Measurements from ENCODE around the gene ATP8B4. TPM values are rescaled to one million over a fixed set of nuclear protein-coding genes. Genes with fewer than 3 reads are reported as not detected.
"Not testable (repeated sequence)": the region's sequence is repeated elsewhere in the genome, so short reads cannot be mapped to it uniquely, and the experiment has no call there.

Gene ATP8B4
- total RNA-seq, 2 experiments from 2014 or later: 2.0 to 2.9 TPM

DNA sequence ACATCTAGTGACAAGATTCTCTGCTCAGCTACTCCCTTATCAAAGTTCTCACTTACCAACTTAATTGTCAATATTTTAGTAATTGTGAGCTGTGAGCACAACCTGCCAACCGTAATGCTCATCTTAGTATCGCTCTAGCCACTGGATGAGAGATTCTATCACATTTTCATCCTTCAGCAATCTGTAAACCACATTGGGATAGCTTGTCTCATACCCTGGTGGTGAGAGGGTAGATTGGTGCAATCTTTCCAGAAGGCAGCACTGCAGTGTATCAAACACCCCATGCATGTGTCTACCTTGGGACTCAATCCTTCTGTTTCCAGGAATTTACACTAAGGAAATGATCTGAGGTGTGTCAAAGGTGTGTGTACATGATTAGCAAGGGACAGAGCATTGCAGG is 18.9 kb upstream of the ATP8B4 start:
- H3K4me1 Mint-ChIP-seq (ENCODE audit: low read depth): peaks cover 50% of the 10 kb centered on the region

DNA sequence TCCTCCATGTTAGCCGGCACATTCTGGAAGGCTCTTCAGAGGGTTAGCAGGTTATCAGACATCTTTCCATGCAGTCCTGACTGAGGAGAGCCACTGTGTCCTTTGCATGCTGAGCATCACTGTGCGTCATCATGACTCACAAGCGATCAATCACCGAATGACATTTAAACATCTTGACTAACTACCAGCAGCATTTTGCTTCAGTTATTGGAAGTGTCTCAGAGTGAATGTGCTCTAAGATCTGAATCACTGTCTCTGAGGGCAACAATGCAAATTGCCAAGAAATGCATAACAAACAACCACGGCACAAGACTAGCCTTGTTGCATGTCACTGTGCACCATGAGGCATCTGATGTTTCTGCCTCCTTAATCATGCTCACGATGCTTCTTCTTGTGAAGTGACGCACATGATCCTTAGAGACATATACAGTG is 18.3 kb upstream of the ATP8B4 start:
- intact Hi-C loops (cut with micrococcal nuclease): loop anchor here (1.0 to 10.0 kb wide), 9 partner anchors 19 to 1877 kb away; partner anchors contain the start of genes COPS2, DTWD1, DUT and EID1
- Mint-ChIP-seq H3K4me3 (peak overlapping the region; percentile 54), H3K27me3 (ENCODE audit: low read depth) (peaks cover 2% of the 10 kb centered on the region), H3K27ac (peak overlapping the region; percentile 92), H3K36me3 (ENCODE audit: low read depth) (peaks cover 4% of the 10 kb centered on the region), H3K4me1 (ENCODE audit: low read depth) (peaks cover 50% of the 10 kb centered on the region), H3K9me3 (peaks cover 4% of the 10 kb centered on the region)
- DNase-seq: peak; percentile 76
- CTCF ChIA-PET: interaction anchor here (0.6 to 1.5 kb wide), 8 partner anchors 8 to 1351 kb away, joined by 3 to 4 read pairs (median 3); no protein-coding TSS in a partner anchor

More for the DNA sequence above, 18.9 kb upstream of the ATP8B4 start:
- no peak for DNase-seq
- Mint-ChIP-seq H3K36me3 (ENCODE audit: low read depth) (no peaks in the 10 kb centered on the region), H3K27me3 (ENCODE audit: low read depth) (no peaks in the 10 kb centered on the region), H3K4me3 (no peak overlapping the region), H3K9me3 (no peaks in the 10 kb centered on the region), H3K27ac (peak overlapping the region; percentile 92)
- CTCF ChIA-PET: interaction anchor here (0.6 to 1.0 kb wide), 5 partner anchors 13 to 1352 kb away, joined by 3 to 4 read pairs (median 3); no protein-coding TSS in a partner anchor
- intact Hi-C loops (cut with micrococcal nuclease): loop anchor here (1.0 to 10.0 kb wide), 10 partner anchors 20 to 1877 kb away; partner anchors contain the start of genes COPS2, DTWD1, DUT and EID1

GRCh38 chr15:50135031-50135551 is 16.1 kb upstream of the ATP8B4 start:
- intact Hi-C loops (cut with micrococcal nuclease): loop anchor here (1.0 to 10.0 kb wide), 16 partner anchors 11 to 1880 kb away; partner anchors contain the start of genes CEP152, COPS2, DUT and EID1
- H3K9me3 Mint-ChIP-seq: peaks cover 11% of the 10 kb centered on the region
- DNase-seq: peak; percentile 87
- H3K4me1 Mint-ChIP-seq (ENCODE audit: low read depth): peaks cover 54% of the 10 kb centered on the region
- peak overlapping the region; percentile 92 for H3K27ac Mint-ChIP-seq
- CTCF ChIA-PET: interaction anchor here (0.9 to 2.5 kb wide), 2 partner anchors 10 to 25 kb away, joined by 4 to 10 read pairs; no protein-coding TSS in a partner anchor
- peak overlapping the region; percentile 12 for H3K4me3 Mint-ChIP-seq
- H3K36me3 Mint-ChIP-seq (ENCODE audit: low read depth): peaks cover 5% of the 10 kb centered on the region
- H3K27me3 Mint-ChIP-seq (ENCODE audit: low read depth): peaks cover 4% of the 10 kb centered on the region

GRCh38 chr15:50134524-50135024 is 15.5 kb upstream of the ATP8B4 start:
- CTCF ChIA-PET: interaction anchor here (0.9 to 2.5 kb wide), 2 partner anchors 11 to 24 kb away, joined by 4 to 10 read pairs; no protein-coding TSS in a partner anchor
- H3K36me3 Mint-ChIP-seq (ENCODE audit: low read depth): peaks cover 5% of the 10 kb centered on the region
- H3K4me1 Mint-ChIP-seq (ENCODE audit: low read depth): peaks cover 52% of the 10 kb centered on the region

DNA sequence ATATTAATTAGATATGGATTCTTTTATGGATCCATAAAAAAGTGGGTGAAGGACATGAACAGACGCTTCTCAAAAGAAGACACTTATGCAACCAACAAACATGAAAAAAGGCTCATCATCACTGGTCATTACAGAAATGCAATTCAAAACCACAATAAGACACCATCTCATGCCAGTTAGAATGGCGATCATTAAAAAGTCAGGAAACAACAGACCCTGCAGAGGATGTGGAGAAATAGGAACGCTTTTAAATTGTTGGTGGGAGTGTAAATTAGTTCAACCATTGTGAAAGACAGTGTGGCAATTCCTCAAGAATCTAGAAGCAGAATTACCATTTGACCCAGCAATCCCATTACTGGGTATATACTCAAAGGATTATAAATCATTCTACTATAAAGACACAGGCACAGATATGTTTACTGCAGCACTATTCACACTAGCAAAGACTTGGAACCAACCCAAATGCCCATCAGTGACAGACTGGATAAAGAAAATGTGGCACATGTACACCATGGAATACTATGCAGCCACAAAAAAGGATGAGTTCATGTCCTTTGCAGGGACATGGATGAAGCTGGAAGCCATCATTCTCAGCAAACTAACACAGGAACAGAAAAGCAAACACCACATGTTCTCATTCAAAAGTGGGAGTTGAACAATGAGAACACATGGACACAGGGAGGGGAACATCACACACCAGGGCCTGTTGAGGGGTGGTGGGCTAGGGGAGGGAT is 13.4 kb upstream of the ATP8B4 start:
- CTCF ChIA-PET; H3K36me3 Mint-ChIP-seq (ENCODE audit: low read depth); H3K4me3 Mint-ChIP-seq; DNase-seq; H3K27me3 Mint-ChIP-seq (ENCODE audit: low read depth): not testable (repeated sequence)
- peak overlapping the region; percentile 42 for H3K27ac Mint-ChIP-seq
- peaks cover 38% of the 10 kb centered on the region for H3K4me1 Mint-ChIP-seq (ENCODE audit: low read depth)
- H3K9me3 Mint-ChIP-seq: peaks cover 11% of the 10 kb centered on the region
- intact Hi-C loops (cut with micrococcal nuclease): loop anchor here (10.0 kb wide), 3 partner anchors 978 to 1882 kb away; partner anchors contain the start of genes COPS2, MAPK6 and SHC4

More at GRCh38 chr15:50134524-50135024, 15.5 kb upstream of the ATP8B4 start:
- Mint-ChIP-seq H3K4me3 (peak overlapping the region; percentile 1), H3K9me3 (peaks cover 11% of the 10 kb centered on the region), H3K27me3 (ENCODE audit: low read depth) (peaks cover 4% of the 10 kb centered on the region), H3K27ac (peak overlapping the region; percentile 92)
- no peak for DNase-seq
- intact Hi-C loops (cut with micrococcal nuclease): loop anchor here (1.0 to 10.0 kb wide), 16 partner anchors 10 to 1880 kb away; partner anchors contain the start of genes CEP152, COPS2, DUT and EID1

DNA sequence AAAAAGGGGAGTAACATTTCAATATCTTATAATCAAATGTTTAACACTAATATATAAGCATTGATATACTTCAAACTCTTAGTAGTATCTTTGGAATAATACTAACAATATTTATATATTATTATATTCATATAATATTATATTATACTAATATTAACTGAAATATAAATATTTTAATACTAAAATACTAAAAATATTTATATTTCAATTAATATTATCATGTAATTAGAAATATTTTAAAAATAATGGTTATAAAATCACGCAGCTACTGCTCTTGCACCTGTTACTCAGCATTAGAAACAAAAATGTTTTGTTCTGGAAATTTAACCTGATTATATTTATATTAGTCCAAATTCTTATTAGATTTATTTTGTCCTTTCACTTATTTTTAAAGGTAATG is 12.6 kb upstream of the ATP8B4 start:
- H3K27me3 Mint-ChIP-seq (ENCODE audit: low read depth): peaks cover 8% of the 10 kb centered on the region
- CTCF ChIA-PET: interaction anchor here (0.5 to 1.2 kb wide), 4 partner anchors 20 to 245 kb away, joined by 3 to 4 read pairs (median 3); no protein-coding TSS in a partner anchor
- H3K4me1 Mint-ChIP-seq (ENCODE audit: low read depth): peaks cover 32% of the 10 kb centered on the region
- no peak for DNase-seq
- peaks cover 5% of the 10 kb centered on the region for H3K36me3 Mint-ChIP-seq (ENCODE audit: low read depth)
- H3K9me3 Mint-ChIP-seq: peaks cover 11% of the 10 kb centered on the region
- no peak overlapping the region for H3K4me3 Mint-ChIP-seq
- H3K27ac Mint-ChIP-seq: no peak overlapping the region
- intact Hi-C loops (cut with micrococcal nuclease): loop anchor here (10.0 kb wide), 3 partner anchors 977 to 1883 kb away; partner anchors contain the start of genes COPS2, MAPK6 and SHC4

- intact Hi-C loops (cut with micrococcal nuclease): no loop called here
- Mint-ChIP-seq H3K27me3 (ENCODE audit: low read depth) (peaks cover 10% of the 10 kb centered on the region), H3K4me1 (ENCODE audit: low read depth) (peaks cover 15% of the 10 kb centered on the region), H3K9me3 (peaks cover 18% of the 10 kb centered on the region), H3K4me3 (no peak overlapping the region), H3K36me3 (ENCODE audit: low read depth) (peaks cover 5% of the 10 kb centered on the region), H3K27ac (no peak overlapping the region)
- DNase-seq: no peak
- CTCF ChIA-PET: interaction anchor here (0.7 to 1.3 kb wide), 4 partner anchors 9 to 832 kb away, joined by 3 to 4 read pairs (median 4); partner anchors contain the start of gene ATP8B4
Measured at GRCh38 chr15:50128266-50128665, 9.2 kb upstream of the ATP8B4 start.

DNA sequence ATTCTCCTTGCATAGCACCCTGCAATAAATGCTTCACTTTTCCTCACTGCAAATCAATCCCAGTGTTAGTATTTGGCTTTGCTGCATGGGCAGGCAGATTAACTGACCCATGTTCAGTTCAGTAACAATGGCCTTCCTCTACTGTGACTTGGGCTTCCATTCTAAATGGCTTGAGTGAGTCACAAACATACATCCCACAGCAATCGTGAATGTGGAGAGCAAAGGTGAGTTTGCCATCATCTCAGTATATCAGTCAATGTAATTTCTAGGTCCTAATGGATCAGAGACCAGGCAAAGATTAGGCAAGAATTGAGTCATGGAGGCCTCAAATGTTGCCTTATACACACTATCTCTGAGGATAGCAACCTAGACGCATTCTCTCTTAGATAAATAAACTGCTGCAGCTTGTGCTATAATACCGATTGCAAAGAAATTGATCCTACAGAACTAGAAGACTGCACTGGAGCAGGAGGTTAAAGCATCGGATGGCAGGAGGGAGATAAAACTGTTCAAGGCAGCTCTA is 8.3 kb upstream of the ATP8B4 start:
- Mint-ChIP-seq H3K27ac (no peak overlapping the region), H3K4me3 (no peak overlapping the region), H3K36me3 (ENCODE audit: low read depth) (peaks cover 2% of the 10 kb centered on the region), H3K4me1 (ENCODE audit: low read depth) (peaks cover 15% of the 10 kb centered on the region), H3K27me3 (ENCODE audit: low read depth) (peaks cover 8% of the 10 kb centered on the region), H3K9me3 (peaks cover 13% of the 10 kb centered on the region)
- CTCF ChIA-PET: no interaction called here
- no peak for DNase-seq
- intact Hi-C loops (cut with micrococcal nuclease): no loop called here

DNA sequence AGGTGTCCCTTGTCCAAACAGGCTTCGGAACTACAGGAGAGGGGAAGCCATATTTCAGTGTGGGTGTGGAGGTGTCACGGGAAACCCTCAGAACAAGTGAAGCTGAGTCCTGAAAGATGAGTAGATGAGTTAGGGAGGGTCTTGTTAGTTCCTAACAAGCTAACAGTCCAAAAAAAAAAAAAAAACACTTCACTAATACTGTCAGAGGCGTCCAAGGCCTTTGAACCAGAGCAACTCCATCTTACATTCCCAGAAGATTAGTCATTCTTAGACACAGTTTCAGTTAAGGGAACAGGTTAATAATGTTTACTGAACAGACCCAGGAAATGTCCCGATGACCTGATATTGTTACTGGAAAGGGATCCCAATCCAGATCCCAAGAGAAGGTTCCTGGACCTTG is 7.0 kb upstream of the ATP8B4 start:
- CTCF ChIA-PET: interaction anchor here (0.9 to 1.0 kb wide), 2 partner anchors 19 to 57 kb away, joined by 3 read pairs; no protein-coding TSS in a partner anchor
- peaks cover 15% of the 10 kb centered on the region for H3K4me1 Mint-ChIP-seq (ENCODE audit: low read depth)
- H3K27ac Mint-ChIP-seq: no peak overlapping the region
- DNase-seq: no peak
- H3K36me3 Mint-ChIP-seq (ENCODE audit: low read depth): no peaks in the 10 kb centered on the region
- intact Hi-C loops (cut with micrococcal nuclease): no loop called here
- no peak overlapping the region for H3K4me3 Mint-ChIP-seq
- peaks cover 11% of the 10 kb centered on the region for H3K9me3 Mint-ChIP-seq
- peaks cover 8% of the 10 kb centered on the region for H3K27me3 Mint-ChIP-seq (ENCODE audit: low read depth)

GRCh38 chr15:50124631-50125030 is 5.6 kb upstream of the ATP8B4 start:
- no peak overlapping the region for H3K27ac Mint-ChIP-seq
- DNase-seq: no peak
- no peak overlapping the region for H3K4me3 Mint-ChIP-seq
- CTCF ChIA-PET: interaction anchor here (0.9 kb wide), 1 partner anchor 13 kb away, joined by 3 read pairs; no protein-coding TSS in a partner anchor
- H3K27me3 Mint-ChIP-seq (ENCODE audit: low read depth): peaks cover 6% of the 10 kb centered on the region
- intact Hi-C loops (cut with micrococcal nuclease): loop anchor here (1.0 kb wide), 1 partner anchor 11 kb away; no protein-coding TSS in a partner anchor
- no peaks in the 10 kb centered on the region for H3K36me3 Mint-ChIP-seq (ENCODE audit: low read depth)
- H3K4me1 Mint-ChIP-seq (ENCODE audit: low read depth): peaks cover 11% of the 10 kb centered on the region
- H3K9me3 Mint-ChIP-seq: peaks cover 7% of the 10 kb centered on the region

GRCh38 chr15:50123861-50124557 is 5.0 kb upstream of the ATP8B4 start:
- DNase-seq: peak; percentile 52
- Mint-ChIP-seq H3K9me3 (peaks cover 7% of the 10 kb centered on the region), H3K4me3 (no peak overlapping the region), H3K36me3 (ENCODE audit: low read depth) (no peaks in the 10 kb centered on the region), H3K4me1 (ENCODE audit: low read depth) (peaks cover 15% of the 10 kb centered on the region), H3K27ac (no peak overlapping the region), H3K27me3 (ENCODE audit: low read depth) (peaks cover 3% of the 10 kb centered on the region)
- CTCF ChIA-PET: interaction anchor here (0.9 kb wide), 1 partner anchor 13 kb away, joined by 3 read pairs; no protein-coding TSS in a partner anchor
- intact Hi-C loops (cut with micrococcal nuclease): loop anchor here (1.0 kb wide), 1 partner anchor 11 kb away; no protein-coding TSS in a partner anchor

Data from activated naive CD4-positive, alpha-beta T cell treated with anti-CD3 and anti-CD28 coated beads for 36 hours (primary cell).